Esophagus muscularis mucosa (tissue), 4 donors: ENCODE results near the gene SCARB2. TPM values are rescaled to one million over a fixed set of nuclear protein-coding genes. Genes with fewer than 3 reads are reported as not detected.

Experiments
- DNase-seq: peaks from one replicate; pipeline ENCODE4 v3.0.0-alpha.2; 2017; ENCODE audit errors: extremely low spot score
- H3K27ac ChIP-seq, 4 donors: fragments of 200-600 bp; sonication (generic); replicated peaks in 1 of 4; 1 replicate in 3 of 4; 2 replicates in 1 of 4; pipeline ENCODE4 v1.5.1; 2016 to 2019; ENCODE audit warnings: mild to moderate bottlenecking in 1 of 4
- H3K27me3 ChIP-seq, 4 donors: fragments of 200-600 bp; sonication (generic); one replicate each; pipeline versions ENCODE4 v1.5.1 to v1.6.0; 2016 to 2019
- H3K36me3 ChIP-seq, 4 donors: fragments of 200-600 bp; sonication (generic); one replicate each; pipeline ENCODE4 v1.5.1; 2016 to 2019
- H3K4me1 ChIP-seq, 4 donors: fragments of 200-600 bp; sonication (generic); one replicate each; pipeline ENCODE4 v1.5.1; 2016 to 2019
- H3K4me3 ChIP-seq, 4 donors: fragments of 200-600 bp; sonication (generic); 1 replicate in 2 of 4; 2 replicates in 2 of 4; pipeline ENCODE4 v1.5.1; 2016 to 2019; ENCODE audit warnings: mild to moderate bottlenecking in 4 of 4, moderate library complexity in 1 of 4
- H3K9me3 ChIP-seq, 4 donors: fragments of 200-600 bp; sonication (generic); 1 replicate in 3 of 4; 2 replicates in 1 of 4; pipeline ENCODE4 v1.5.1; 2016 to 2019
- CTCF ChIP-seq, 3 experiments: fragments of 200-600 bp in 2 of 3; fragments of 450-650 bp in 1 of 3; sonication (generic) in 2 of 3; IDR thresholded peaks; one replicate each; pipeline ENCODE4 v1.5.1; 2017 to 2019; ENCODE audit warnings: antibody characterized with exemption in 3 of 3, mild to moderate bottlenecking in 2 of 3, moderate library complexity in 1 of 3
- EP300 ChIP-seq: sonication (generic); formaldehyde crosslinking; IDR thresholded peaks from one replicate; pipeline ENCODE4 v1.6.1; 2017; ENCODE audit warnings: antibody characterized with exemption
- POLR2A ChIP-seq: fragments of 450-650 bp; IDR thresholded peaks from one replicate; pipeline ENCODE4 v1.6.1; 2017; ENCODE audit warnings: antibody characterized with exemption, moderate library complexity, mild to moderate bottlenecking, low read depth
- POLR2AphosphoS5 ChIP-seq, 2 donors: sonication (generic); formaldehyde crosslinking; IDR thresholded peaks; one replicate each; pipeline ENCODE4 v1.6.1; 2017; ENCODE audit warnings: antibody characterized with exemption in 2 of 2
- WGBS: methylation state at CpG from one replicate; pipeline ENCODE4 v1.1.5; 2018; 5-methylcytosine and 5-hydroxymethylcytosine counted together
- intact Hi-C: fragments of 100-400 bp; cut with DNase I; formaldehyde crosslinking; loops from one replicate; pipeline ENCODE4 v1.15.1; 2023
- total RNA-seq, 4 donors: library from RNA; depleted of rRNA; stranded (reverse); fragments of >200 nt; gene quantifications; one replicate each; pipeline versions ENCODE4 v1.1.0 to v1.2.1, GENCODE V29; 2016

The SCARB2 gene
- total RNA-seq, 4 donors from 2014 or later, result 89.3 to 118 (median 106) TPM

GRCh38 chr4:76160355-76160754 lies 53.3 kb downstream of the SCARB2 start:
- DNase-seq, result no peak
- 59% methylated on average over 2 of the region's 2 CpGs for WGBS
- Histone ChIP-seq H3K36me3 (peaks cover 39 to 74% (median 68%) of the 10 kb centered on the region in 4 donors), H3K9me3 (no peaks in the 10 kb centered on the region), H3K4me1 (peaks cover 0 to 9% (median 3%) of the 10 kb centered on the region in 4 donors), H3K4me3 (no peak overlapping the region), H3K27ac (no peak overlapping the region), H3K27me3 (no peaks in the 10 kb centered on the region)
- intact Hi-C loops, result no loop called here
- TF ChIP-seq CTCF (IDR thresholded peaks at IDR 0.05), result no peak
- no peak for TF ChIP-seq POLR2A
- no peak for TF ChIP-seq POLR2AphosphoS5 (IDR thresholded peaks at IDR 0.05)

GRCh38 chr4:76156635-76157034 lies 57.0 kb downstream of the SCARB2 start:
- WGBS, result 8% methylated on average over 2 of the region's 2 CpGs
- Histone ChIP-seq H3K27me3 (no peaks in the 10 kb centered on the region), H3K9me3 (no peaks in the 10 kb centered on the region), H3K36me3 (peaks cover 11 to 37% (median 34%) of the 10 kb centered on the region in 4 donors), H3K27ac (no peak overlapping the region), H3K4me1 (peaks cover 0 to 9% (median 3%) of the 10 kb centered on the region in 4 donors), H3K4me3 (no peak overlapping the region)
- intact Hi-C loops, result no loop called here
- no peak for DNase-seq
- TF ChIP-seq POLR2AphosphoS5 (IDR thresholded peaks at IDR 0.05) (no peak), CTCF (IDR thresholded peaks at IDR 0.05) (no peak), POLR2A (no peak), EP300 (no peak)

GRCh38 chr4:76155979-76156378 lies 57.6 kb downstream of the SCARB2 start:
- no peak for TF ChIP-seq CTCF (IDR thresholded peaks at IDR 0.05)
- no peak for TF ChIP-seq POLR2AphosphoS5 (IDR thresholded peaks at IDR 0.05)
- TF ChIP-seq POLR2A, result no peak
- TF ChIP-seq EP300, result no peak
- intact Hi-C loops, result no loop called here
- peaks cover 4 to 31% (median 27%) of the 10 kb centered on the region in 4 donors for H3K36me3 ChIP-seq
- WGBS, result 76% methylated on average over 3 of the region's 3 CpGs
- H3K9me3 ChIP-seq, result no peaks in the 10 kb centered on the region
- no peak for DNase-seq
- H3K27me3 ChIP-seq, result no peaks in the 10 kb centered on the region
- no peak overlapping the region for H3K27ac ChIP-seq
- peaks cover 0 to 9% (median 3%) of the 10 kb centered on the region in 4 donors for H3K4me1 ChIP-seq
- H3K4me3 ChIP-seq, result no peak overlapping the region

- Histone ChIP-seq H3K4me3 (no peak overlapping the region), H3K9me3 (no peaks in the 10 kb centered on the region), H3K4me1 (peaks cover 0 to 22% (median 15%) of the 10 kb centered on the region in 4 donors), H3K36me3 (peaks cover 0 to 5% (median 4%) of the 10 kb centered on the region in 4 donors), H3K27ac (no peak overlapping the region), H3K27me3 (no peaks in the 10 kb centered on the region)
- DNase-seq, result no peak
- WGBS, result 94% methylated on average over 2 of the region's 2 CpGs
- TF ChIP-seq POLR2A, result no peak
- TF ChIP-seq POLR2AphosphoS5 (IDR thresholded peaks at IDR 0.05), result no peak
- TF ChIP-seq EP300, result no peak
- no peak for TF ChIP-seq CTCF (IDR thresholded peaks at IDR 0.05)
- intact Hi-C loops, result no loop called here
Measured at GRCh38 chr4:76153356-76153755, 60.3 kb downstream of the SCARB2 start.
